Osteocyte (in vitro differentiated cells): ENCODE data around the gene MNAT1. TPM values are rescaled to one million over a fixed set of nuclear protein-coding genes. Genes with fewer than 3 reads are reported as not detected.
"Not testable (repeated sequence)": the region's sequence is repeated elsewhere in the genome, so short reads cannot be mapped to it uniquely, and the experiment has no call there.

ENCODE experiments used
- DNase-seq: peaks from one replicate; pipeline ENCODE4 v3.0.0; 2021; ENCODE audit warnings: mixed read lengths; ENCODE audit not compliant: unreplicated experiment; ENCODE audit errors: extremely low spot score
- H3K27ac Mint-ChIP-seq: one replicate; pipeline ENCODE4 v1.8.0; 2021; ENCODE audit warnings: mild to moderate bottlenecking, mixed read lengths; ENCODE audit not compliant: unreplicated experiment
- H3K27me3 Mint-ChIP-seq: one replicate; pipeline ENCODE4 v1.8.0; 2021; ENCODE audit warnings: mixed read lengths; ENCODE audit not compliant: unreplicated experiment
- H3K36me3 Mint-ChIP-seq: one replicate; pipeline ENCODE4 v1.8.0; 2021; ENCODE audit warnings: mixed read lengths; ENCODE audit not compliant: unreplicated experiment
- H3K4me1 Mint-ChIP-seq: one replicate; pipeline ENCODE4 v1.8.0; 2021; ENCODE audit warnings: mixed read lengths; ENCODE audit not compliant: unreplicated experiment
- H3K4me3 Mint-ChIP-seq: one replicate; pipeline ENCODE4 v1.8.0; 2021; ENCODE audit warnings: mild to moderate bottlenecking, moderate library complexity, mixed read lengths; ENCODE audit not compliant: unreplicated experiment
- H3K9me3 Mint-ChIP-seq: one replicate; pipeline ENCODE4 v1.8.0; 2021; ENCODE audit warnings: mixed read lengths; ENCODE audit not compliant: unreplicated experiment
- total RNA-seq: library from RNA; stranded (reverse); gene quantifications from 2 replicates; pipeline ENCODE4 v1.2.1, GENCODE V29; 2021
- TF ChIP-seq, protein P1 (sequence below): fragments of 200-600 bp; sonication (generic); IDR thresholded peaks from 2 replicates; pipeline ENCODE4 v1.5.0; 2021; ENCODE audit warnings: antibody characterized with exemption, mild to moderate bottlenecking, moderate library complexity

Gene MNAT1
- total RNA-seq, 1 donor from 2014 or later, result 59.9 TPM

DNA sequence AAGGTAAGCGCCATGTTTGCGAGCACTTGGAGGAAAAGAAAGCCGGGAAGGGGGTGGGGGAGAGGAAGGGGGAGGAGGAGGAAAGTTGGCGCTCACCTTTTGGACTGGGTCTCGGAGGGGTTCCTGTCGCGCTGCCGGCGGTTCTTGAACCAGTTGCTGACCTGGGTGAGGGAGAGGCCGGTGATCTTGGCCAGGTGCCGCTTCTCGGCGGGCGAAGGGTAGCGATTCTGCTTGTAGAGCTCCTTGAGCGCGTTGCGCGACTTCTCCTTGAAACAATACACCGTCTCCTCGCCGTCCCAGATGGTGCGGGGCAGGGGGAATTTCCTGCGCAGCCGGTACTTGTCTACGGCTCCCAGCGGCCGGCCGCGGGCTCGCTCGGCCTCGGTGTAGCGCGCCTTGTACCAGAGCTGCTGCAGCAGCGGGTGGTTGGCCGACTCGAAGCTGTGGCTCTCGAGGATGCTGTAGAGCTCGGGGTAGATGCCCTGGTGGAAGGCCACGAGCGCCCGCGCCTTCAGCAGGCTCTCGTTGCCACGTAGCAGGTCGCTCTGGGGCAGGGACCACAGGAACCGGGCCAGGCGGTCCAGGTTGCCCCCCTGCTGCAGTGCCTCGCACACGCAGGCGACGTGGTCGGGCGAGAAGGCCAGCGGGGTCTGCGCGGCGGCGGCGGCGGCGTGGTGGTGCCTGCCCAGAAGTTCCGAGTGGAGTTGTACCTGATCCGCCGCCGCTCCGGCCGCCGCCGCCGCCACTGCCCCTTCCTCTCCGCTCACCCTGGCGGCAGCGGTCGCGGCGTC is 11.2 kb upstream of the MNAT1 start:
- TF ChIP-seq, protein P1, sequence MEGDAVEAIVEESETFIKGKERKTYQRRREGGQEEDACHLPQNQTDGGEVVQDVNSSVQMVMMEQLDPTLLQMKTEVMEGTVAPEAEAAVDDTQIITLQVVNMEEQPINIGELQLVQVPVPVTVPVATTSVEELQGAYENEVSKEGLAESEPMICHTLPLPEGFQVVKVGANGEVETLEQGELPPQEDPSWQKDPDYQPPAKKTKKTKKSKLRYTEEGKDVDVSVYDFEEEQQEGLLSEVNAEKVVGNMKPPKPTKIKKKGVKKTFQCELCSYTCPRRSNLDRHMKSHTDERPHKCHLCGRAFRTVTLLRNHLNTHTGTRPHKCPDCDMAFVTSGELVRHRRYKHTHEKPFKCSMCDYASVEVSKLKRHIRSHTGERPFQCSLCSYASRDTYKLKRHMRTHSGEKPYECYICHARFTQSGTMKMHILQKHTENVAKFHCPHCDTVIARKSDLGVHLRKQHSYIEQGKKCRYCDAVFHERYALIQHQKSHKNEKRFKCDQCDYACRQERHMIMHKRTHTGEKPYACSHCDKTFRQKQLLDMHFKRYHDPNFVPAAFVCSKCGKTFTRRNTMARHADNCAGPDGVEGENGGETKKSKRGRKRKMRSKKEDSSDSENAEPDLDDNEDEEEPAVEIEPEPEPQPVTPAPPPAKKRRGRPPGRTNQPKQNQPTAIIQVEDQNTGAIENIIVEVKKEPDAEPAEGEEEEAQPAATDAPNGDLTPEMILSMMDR, result no peak
- peak; percentile 85 for DNase-seq
- Mint-ChIP-seq H3K27me3 (no peaks in the 10 kb centered on the region), H3K27ac (peak overlapping the region; percentile 98), H3K4me1 (peaks cover 32% of the 10 kb centered on the region), H3K36me3 (peaks cover 31% of the 10 kb centered on the region), H3K4me3 (peak overlapping the region; percentile 100), H3K9me3 (no peaks in the 10 kb centered on the region)

DNA sequence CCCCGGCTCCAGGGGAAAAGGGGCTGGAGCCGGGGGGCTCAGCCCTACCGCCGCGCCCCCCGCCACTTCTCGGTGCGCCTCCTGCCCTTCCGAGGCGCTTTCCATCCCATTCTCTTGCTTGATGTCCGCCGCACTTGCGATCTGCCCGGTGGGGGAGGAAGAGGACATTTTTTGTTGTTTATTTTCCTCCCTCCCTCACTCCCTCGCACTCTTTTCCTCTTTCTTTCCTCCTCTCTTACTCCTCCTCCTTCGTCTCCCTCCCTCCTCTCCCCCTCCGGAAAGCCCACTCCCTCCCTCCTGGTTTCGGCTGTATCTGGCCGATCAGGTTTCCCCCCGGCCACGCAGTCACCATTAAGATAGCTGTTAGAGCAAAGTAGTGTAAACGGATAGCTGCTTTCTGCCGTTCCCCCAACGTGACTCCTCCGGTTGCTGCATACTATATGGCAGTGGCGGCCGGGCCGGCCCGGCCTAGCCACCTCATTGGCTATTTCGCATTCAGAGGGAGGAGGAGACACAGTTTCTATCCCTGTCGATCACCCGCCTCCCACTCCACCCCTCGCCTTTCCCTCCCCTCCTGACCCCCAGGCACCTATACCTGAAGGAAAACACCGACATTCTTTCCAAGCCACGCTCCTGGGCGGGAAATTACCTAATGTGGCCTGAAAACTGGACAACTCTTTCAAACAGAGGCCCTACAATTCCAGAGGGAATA is 10.5 kb upstream of the MNAT1 start, which contains the start of gene SIX4:
TSS of gene SIX4 (minus strand) at position 445 of the 712 bp plus-strand sequence. CDS start at position 168, 277 bp downstream.
- peak; percentile 90 for DNase-seq

DNA sequence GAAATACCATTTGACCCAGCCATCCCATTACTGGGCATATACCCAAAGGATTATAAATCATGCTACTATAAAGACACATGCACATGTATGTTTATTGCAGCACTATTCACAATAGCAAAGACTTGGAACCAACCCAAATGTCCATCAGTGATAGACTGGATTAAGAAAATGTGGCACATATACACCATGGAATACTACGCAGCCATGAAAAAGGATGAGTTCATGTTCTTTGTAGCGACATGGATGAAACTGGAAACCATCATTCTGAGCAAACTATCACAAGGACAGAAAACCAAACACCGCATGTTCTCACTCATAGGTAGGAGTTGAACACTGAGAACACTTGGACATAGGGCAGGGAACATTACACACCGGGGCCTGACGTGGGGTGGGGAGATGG is 3.3 kb upstream of the MNAT1 start:
- not testable (repeated sequence) for H3K9me3 Mint-ChIP-seq, DNase-seq, H3K27ac Mint-ChIP-seq, H3K4me3 Mint-ChIP-seq, H3K27me3 Mint-ChIP-seq, H3K36me3 Mint-ChIP-seq
- H3K4me1 Mint-ChIP-seq, result peaks cover 17% of the 10 kb centered on the region

More for the DNA sequence above, 10.5 kb upstream of the MNAT1 start, which contains the start of gene SIX4:
- peaks cover 27% of the 10 kb centered on the region for H3K36me3 Mint-ChIP-seq
- H3K27me3 Mint-ChIP-seq, result no peaks in the 10 kb centered on the region
- H3K27ac Mint-ChIP-seq, result peak within 1 kb of the TSS; percentile 98
- H3K4me3 Mint-ChIP-seq, result peak within 1 kb of the TSS; percentile 100
- TF ChIP-seq, protein P1, result no peak
- H3K9me3 Mint-ChIP-seq, result no peaks in the 10 kb centered on the region
- peaks cover 25% of the 10 kb centered on the region for H3K4me1 Mint-ChIP-seq

DNA sequence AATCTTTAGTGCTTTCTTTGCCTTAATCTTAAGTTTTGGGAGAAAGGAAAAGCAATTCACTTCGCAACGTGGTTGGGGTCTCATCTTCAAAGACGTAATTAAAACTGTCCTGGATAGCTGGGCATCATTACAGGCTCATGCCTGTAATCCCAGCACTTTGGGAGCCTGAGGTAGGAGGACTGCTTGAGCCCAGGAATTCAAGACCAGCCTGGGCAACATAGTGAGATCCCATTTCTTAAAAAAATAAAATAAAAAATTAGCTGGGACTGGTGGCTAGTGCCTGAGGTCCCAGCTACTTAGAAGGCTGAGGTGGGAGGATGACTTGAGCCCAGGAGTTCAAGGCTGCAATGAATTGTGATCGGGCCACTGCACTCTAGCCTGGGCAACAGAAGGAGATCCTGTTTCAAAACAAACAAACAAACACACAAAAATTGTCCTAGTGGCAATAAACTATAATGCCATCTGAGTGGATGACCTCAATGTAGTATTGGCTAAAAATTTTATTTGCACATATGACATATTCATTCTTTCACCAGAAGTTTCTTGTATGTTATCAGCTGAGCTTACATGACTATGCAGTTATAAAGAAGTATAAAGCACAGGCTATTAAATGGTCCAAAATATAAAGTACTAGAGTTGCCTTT is 1.6 kb upstream of the MNAT1 start:
- TF ChIP-seq, protein P1, result no peak
- Mint-ChIP-seq H3K36me3 (no peaks in the 10 kb centered on the region), H3K4me1 (peaks cover 20% of the 10 kb centered on the region), H3K4me3 (no peak overlapping the region), H3K27me3 (no peaks in the 10 kb centered on the region), H3K9me3 (no peaks in the 10 kb centered on the region), H3K27ac (no peak overlapping the region)
- DNase-seq, result no peak

DNA sequence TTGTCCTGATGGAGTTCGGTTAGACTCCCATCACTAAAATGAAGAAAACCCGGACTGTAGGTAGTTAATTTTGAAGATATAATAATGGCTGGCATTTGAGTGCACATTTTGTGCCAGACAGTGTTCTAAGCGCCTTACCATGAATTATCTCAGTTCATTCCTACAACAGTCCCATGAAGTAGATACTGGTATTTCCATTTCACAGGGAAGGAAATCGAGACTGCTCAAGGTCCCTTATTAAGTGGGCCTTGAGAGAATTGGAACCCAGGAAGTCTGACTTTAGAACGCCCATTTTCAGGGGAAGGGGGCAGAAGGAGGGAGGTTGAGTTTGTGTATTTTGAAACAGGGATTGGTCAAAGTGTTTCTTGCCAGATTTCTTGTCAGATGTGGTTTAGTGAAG is 855 bp downstream of the MNAT1 start:
- H3K4me3 Mint-ChIP-seq, result peak overlapping the region; percentile 95
- H3K9me3 Mint-ChIP-seq, result no peaks in the 10 kb centered on the region
- no peak for DNase-seq
- TF ChIP-seq, protein P1, result no peak
- H3K36me3 Mint-ChIP-seq, result no peaks in the 10 kb centered on the region
- peaks cover 33% of the 10 kb centered on the region for H3K4me1 Mint-ChIP-seq
- H3K27me3 Mint-ChIP-seq, result no peaks in the 10 kb centered on the region
- peak overlapping the region; percentile 99 for H3K27ac Mint-ChIP-seq
